Trophoblast cell (in vitro differentiated cells and primary cell): ENCODE measurements around the gene LGALS7.

Experiments used
- DNase-seq, 2 donors: peaks; one replicate each; pipeline ENCODE4 v3.0.0-alpha.2; 2016
- H2AFZ ChIP-seq: 2 replicates; pipeline ENCODE4 v1.6.1; 2013; ENCODE audit warnings: low read length, moderate library complexity, mild to moderate bottlenecking; ENCODE audit not compliant: insufficient read depth, poor library complexity
- H2AK5ac ChIP-seq: 2 replicates; pipeline ENCODE4 v1.6.1; 2013; ENCODE audit warnings: mild to moderate bottlenecking, low read length
- H2BK120ac ChIP-seq: 2 replicates; pipeline ENCODE4 v1.6.1; 2013; ENCODE audit warnings: low read length, mild to moderate bottlenecking, moderate library complexity; ENCODE audit not compliant: insufficient read depth, poor library complexity
- H2BK12ac ChIP-seq: 2 replicates; pipeline ENCODE4 v1.6.1; 2013; ENCODE audit warnings: mild to moderate bottlenecking, low read length, moderate library complexity
- H2BK5ac ChIP-seq: 2 replicates; pipeline ENCODE4 v1.6.1; 2013; ENCODE audit warnings: low read length, low read depth, moderate library complexity, mild to moderate bottlenecking; ENCODE audit not compliant: poor library complexity
- H3K14ac ChIP-seq: 2 replicates; pipeline ENCODE4 v1.6.1; 2013; ENCODE audit warnings: mild to moderate bottlenecking, low read length
- H3K18ac ChIP-seq: 2 replicates; pipeline ENCODE4 v1.6.1; 2013; ENCODE audit warnings: mild to moderate bottlenecking, low read length
- H3K23ac ChIP-seq: 2 replicates; pipeline ENCODE4 v1.6.1; 2013; ENCODE audit warnings: low read length
- H3K27ac ChIP-seq: 2 replicates; pipeline ENCODE4 v1.5.1; 2013; ENCODE audit warnings: low read depth, mild to moderate bottlenecking, inconsistent platforms, low read length, moderate library complexity
- H3K27me3 ChIP-seq: 2 replicates; pipeline ENCODE4 v1.6.1; 2013; ENCODE audit warnings: inconsistent platforms, mild to moderate bottlenecking, low read length, moderate library complexity; ENCODE audit not compliant: insufficient read depth
- H3K36me3 ChIP-seq, 2 experiments: 1 replicate in 1 of 2; 2 replicates in 1 of 2; pipeline ENCODE4 v1.6.1; 2013; ENCODE audit warnings: low read length in 2 of 2, mild to moderate bottlenecking in 2 of 2, moderate library complexity in 1 of 2; ENCODE audit not compliant: insufficient read depth in 2 of 2, control insufficient read depth in 1 of 2
- H3K4ac ChIP-seq: 2 replicates; pipeline ENCODE4 v1.6.1; 2013; ENCODE audit warnings: low read depth, mild to moderate bottlenecking, low read length, moderate library complexity
- H3K4me1 ChIP-seq, 2 experiments: 1 replicate in 1 of 2; 2 replicates in 1 of 2; pipeline ENCODE4 v1.6.1; 2013; ENCODE audit warnings: low read length in 2 of 2, mild to moderate bottlenecking in 2 of 2, moderate library complexity in 1 of 2; ENCODE audit not compliant: insufficient read depth in 2 of 2, control insufficient read depth in 1 of 2
- H3K4me2 ChIP-seq: 2 replicates; pipeline ENCODE4 v1.6.1; 2013; ENCODE audit warnings: inconsistent platforms, mild to moderate bottlenecking, low read length, moderate library complexity
- H3K4me3 ChIP-seq: 2 replicates; pipeline ENCODE4 v1.5.1; 2013; ENCODE audit warnings: mild to moderate bottlenecking, low read depth, low read length, inconsistent platforms
- H3K79me1 ChIP-seq: one replicate; pipeline ENCODE4 v1.6.1; 2013; ENCODE audit warnings: low read length
- H3K79me2 ChIP-seq: 2 replicates; pipeline ENCODE4 v1.6.1; 2013; ENCODE audit warnings: low read length, mild to moderate bottlenecking; ENCODE audit not compliant: control insufficient read depth, insufficient read depth, poor library complexity
- H3K9ac ChIP-seq: 2 replicates; pipeline ENCODE4 v1.6.1; 2013; ENCODE audit warnings: mild to moderate bottlenecking, low read length
- H3K9me3 ChIP-seq: 2 replicates; pipeline ENCODE4 v1.6.1; 2013; ENCODE audit warnings: low read depth, mild to moderate bottlenecking, control low read depth, inconsistent platforms, low read length; ENCODE audit not compliant: insufficient read depth
- H4K12ac ChIP-seq: 2 replicates; pipeline ENCODE4 v1.6.1; 2013; ENCODE audit warnings: low read depth, mild to moderate bottlenecking, low read length, moderate library complexity
- H4K8ac ChIP-seq: 2 replicates; pipeline ENCODE4 v1.6.1; 2013; ENCODE audit warnings: low read depth, mild to moderate bottlenecking, low read length, moderate library complexity
- H4K91ac ChIP-seq: one replicate; pipeline ENCODE4 v1.6.1; 2013; ENCODE audit warnings: low read depth, mild to moderate bottlenecking, low read length, moderate library complexity
- WGBS: extraction: QIAGEN DNeasy Blood & Tissue Kit; methylation state at CpG from one replicate; pipeline ENCODE4 v1.1.7; 2013; ENCODE audit warnings: missing lambda C conversion rate; ENCODE audit not compliant: insufficient read length, insufficient coverage; ENCODE audit errors: extremely low coverage; 5-methylcytosine and 5-hydroxymethylcytosine counted together

LGALS7 gene

GRCh38 chr19:38796154-38796553, 22.8 kb upstream of the LGALS7 start:
- Histone ChIP-seq H3K79me1 (peaks cover 3% of the 10 kb centered on the region), H4K91ac (no peak overlapping the region), H3K14ac (no peak overlapping the region), H3K27me3 (no peaks in the 10 kb centered on the region), H3K79me2 (no peaks in the 10 kb centered on the region), H2BK12ac (no peak overlapping the region), H3K9me3 (no peaks in the 10 kb centered on the region), H3K23ac (no peak overlapping the region), H3K36me3 (no peaks in the 10 kb centered on the region), H3K27ac (no peak overlapping the region), H2AK5ac (no peak overlapping the region), H2BK120ac (no peak overlapping the region), H4K8ac (no peak overlapping the region), H2AFZ (no peak overlapping the region), H3K4ac (no peak overlapping the region), H3K4me2 (no peak overlapping the region), H3K18ac (no peak overlapping the region), H3K4me3 (no peak overlapping the region), H4K12ac (no peak overlapping the region), H3K4me1 (no peaks in the 10 kb centered on the region), H3K9ac (no peak overlapping the region), H2BK5ac (no peak overlapping the region)
- WGBS = no CpG with 5 or more reads among the region's 2 CpGs
- no peak for DNase-seq

GRCh38 chr19:38795549-38795948, 22.2 kb upstream of the LGALS7 start:
- Histone ChIP-seq H3K4ac (no peak overlapping the region), H2BK12ac (no peak overlapping the region), H3K14ac (no peak overlapping the region), H3K79me1 (peaks cover 3% of the 10 kb centered on the region), H3K36me3 (no peaks in the 10 kb centered on the region), H3K18ac (no peak overlapping the region), H3K4me2 (no peak overlapping the region), H2AK5ac (no peak overlapping the region), H3K27ac (no peak overlapping the region), H4K91ac (no peak overlapping the region), H2AFZ (no peak overlapping the region), H3K4me1 (no peaks in the 10 kb centered on the region), H2BK120ac (no peak overlapping the region), H3K79me2 (no peaks in the 10 kb centered on the region), H3K23ac (no peak overlapping the region), H3K9ac (no peak overlapping the region), H2BK5ac (no peak overlapping the region), H3K27me3 (no peaks in the 10 kb centered on the region), H4K12ac (no peak overlapping the region), H3K9me3 (no peaks in the 10 kb centered on the region), H4K8ac (no peak overlapping the region), H3K4me3 (no peak overlapping the region)
- DNase-seq = no peak
- WGBS = no CpG with 5 or more reads among the region's 4 CpGs

GRCh38 chr19:38793671-38794070, 20.4 kb upstream of the LGALS7 start:
- Histone ChIP-seq H3K27ac (no peak overlapping the region), H4K91ac (no peak overlapping the region), H2AFZ (no peak overlapping the region), H4K12ac (no peak overlapping the region), H3K4me3 (no peak overlapping the region), H3K9me3 (no peaks in the 10 kb centered on the region), H3K14ac (no peak overlapping the region), H3K79me2 (no peaks in the 10 kb centered on the region), H3K79me1 (peaks cover 3% of the 10 kb centered on the region), H3K4me1 (no peaks in the 10 kb centered on the region), H3K18ac (no peak overlapping the region), H3K4me2 (no peak overlapping the region), H3K9ac (no peak overlapping the region), H2BK120ac (no peak overlapping the region), H3K4ac (no peak overlapping the region), H2BK5ac (no peak overlapping the region), H2BK12ac (no peak overlapping the region), H4K8ac (no peak overlapping the region), H3K27me3 (no peaks in the 10 kb centered on the region), H2AK5ac (no peak overlapping the region), H3K36me3 (no peaks in the 10 kb centered on the region), H3K23ac (no peak overlapping the region)
- WGBS = no CpG with 5 or more reads among the region's 5 CpGs
- no peak for DNase-seq

GRCh38 chr19:38793177-38793576, 19.9 kb upstream of the LGALS7 start:
- Histone ChIP-seq H2BK5ac (no peak overlapping the region), H2BK120ac (no peak overlapping the region), H3K4me3 (no peak overlapping the region), H3K36me3 (no peaks in the 10 kb centered on the region), H2BK12ac (no peak overlapping the region), H2AK5ac (no peak overlapping the region), H3K9me3 (no peaks in the 10 kb centered on the region), H4K8ac (no peak overlapping the region), H3K4me2 (no peak overlapping the region), H4K12ac (no peak overlapping the region), H3K23ac (no peak overlapping the region), H3K27ac (no peak overlapping the region), H3K79me1 (peaks cover 3% of the 10 kb centered on the region), H3K79me2 (no peaks in the 10 kb centered on the region), H4K91ac (no peak overlapping the region), H2AFZ (no peak overlapping the region), H3K4ac (no peak overlapping the region), H3K14ac (no peak overlapping the region), H3K9ac (no peak overlapping the region), H3K18ac (no peak overlapping the region), H3K4me1 (no peaks in the 10 kb centered on the region), H3K27me3 (no peaks in the 10 kb centered on the region)
- no CpG with 5 or more reads among the region's 8 CpGs for WGBS
- peak; percentile 33 to 63 for DNase-seq
